ENCODE results near the gene USP1. TPM values are rescaled to one million over a fixed set of nuclear protein-coding genes. Genes with fewer than 3 reads are reported as not detected.
A peak's percentile ranks its signal among the peaks of the same experiment; 100 is the strongest.

Gene USP1, protein sequence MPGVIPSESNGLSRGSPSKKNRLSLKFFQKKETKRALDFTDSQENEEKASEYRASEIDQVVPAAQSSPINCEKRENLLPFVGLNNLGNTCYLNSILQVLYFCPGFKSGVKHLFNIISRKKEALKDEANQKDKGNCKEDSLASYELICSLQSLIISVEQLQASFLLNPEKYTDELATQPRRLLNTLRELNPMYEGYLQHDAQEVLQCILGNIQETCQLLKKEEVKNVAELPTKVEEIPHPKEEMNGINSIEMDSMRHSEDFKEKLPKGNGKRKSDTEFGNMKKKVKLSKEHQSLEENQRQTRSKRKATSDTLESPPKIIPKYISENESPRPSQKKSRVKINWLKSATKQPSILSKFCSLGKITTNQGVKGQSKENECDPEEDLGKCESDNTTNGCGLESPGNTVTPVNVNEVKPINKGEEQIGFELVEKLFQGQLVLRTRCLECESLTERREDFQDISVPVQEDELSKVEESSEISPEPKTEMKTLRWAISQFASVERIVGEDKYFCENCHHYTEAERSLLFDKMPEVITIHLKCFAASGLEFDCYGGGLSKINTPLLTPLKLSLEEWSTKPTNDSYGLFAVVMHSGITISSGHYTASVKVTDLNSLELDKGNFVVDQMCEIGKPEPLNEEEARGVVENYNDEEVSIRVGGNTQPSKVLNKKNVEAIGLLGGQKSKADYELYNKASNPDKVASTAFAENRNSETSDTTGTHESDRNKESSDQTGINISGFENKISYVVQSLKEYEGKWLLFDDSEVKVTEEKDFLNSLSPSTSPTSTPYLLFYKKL
- 10 to 100 TPM; 45.4 to 77.2 (median 60.2) TPM for polyA plus RNA-seq (ENCODE audit: insufficient read depth in 1 of 5, insufficient read length in 5 of 5, low replicate concordance in 1 of 5)
- long read RNA-seq, donor 1, transcript USP1-201 (9 exons, 3,996 nt) = major isoform, 7 of 51 reads
- long read RNA-seq, donor 1, partial matches to known transcripts = 42 of 51 reads
- long read RNA-seq, donor 1, other reads (novel, unspliced or antisense) = 0 of 51 reads
- long read RNA-seq, donor 2, partial matches to known transcripts = 13 of 15 reads
- long read RNA-seq, donor 2, other reads (novel, unspliced or antisense) = 0 of 15 reads
- long read RNA-seq, donor 3, partial matches to known transcripts = 30 of 33 reads
- long read RNA-seq, donor 3, other reads (novel, unspliced or antisense) = 0 of 33 reads
- long read RNA-seq, donor 4, partial matches to known transcripts = 11 of 15 reads
- long read RNA-seq, donor 4, other reads (novel, unspliced or antisense) = 0 of 15 reads
- long read RNA-seq, donor 5, transcript USP1-201 (9 exons, 3,996 nt) = major isoform, 7 of 145 reads
- long read RNA-seq, donor 5, partial matches to known transcripts = 116 of 145 reads
- long read RNA-seq, donor 5, other reads (novel, unspliced or antisense) = 21 of 145 reads
- long read RNA-seq, donor 6, transcript USP1-201 (9 exons, 3,996 nt) = major isoform, 5 of 21 reads
- long read RNA-seq, donor 6, partial matches to known transcripts = 16 of 21 reads
- long read RNA-seq, donor 6, other reads (novel, unspliced or antisense) = 0 of 21 reads
- long read RNA-seq, donor 7, partial matches to known transcripts = 18 of 23 reads
- long read RNA-seq, donor 7, other reads (novel, unspliced or antisense) = 0 of 23 reads
- long read RNA-seq, donor 8, partial matches to known transcripts = 0 of 2 reads
- long read RNA-seq, donor 8, other reads (novel, unspliced or antisense) = 0 of 2 reads

DNA sequence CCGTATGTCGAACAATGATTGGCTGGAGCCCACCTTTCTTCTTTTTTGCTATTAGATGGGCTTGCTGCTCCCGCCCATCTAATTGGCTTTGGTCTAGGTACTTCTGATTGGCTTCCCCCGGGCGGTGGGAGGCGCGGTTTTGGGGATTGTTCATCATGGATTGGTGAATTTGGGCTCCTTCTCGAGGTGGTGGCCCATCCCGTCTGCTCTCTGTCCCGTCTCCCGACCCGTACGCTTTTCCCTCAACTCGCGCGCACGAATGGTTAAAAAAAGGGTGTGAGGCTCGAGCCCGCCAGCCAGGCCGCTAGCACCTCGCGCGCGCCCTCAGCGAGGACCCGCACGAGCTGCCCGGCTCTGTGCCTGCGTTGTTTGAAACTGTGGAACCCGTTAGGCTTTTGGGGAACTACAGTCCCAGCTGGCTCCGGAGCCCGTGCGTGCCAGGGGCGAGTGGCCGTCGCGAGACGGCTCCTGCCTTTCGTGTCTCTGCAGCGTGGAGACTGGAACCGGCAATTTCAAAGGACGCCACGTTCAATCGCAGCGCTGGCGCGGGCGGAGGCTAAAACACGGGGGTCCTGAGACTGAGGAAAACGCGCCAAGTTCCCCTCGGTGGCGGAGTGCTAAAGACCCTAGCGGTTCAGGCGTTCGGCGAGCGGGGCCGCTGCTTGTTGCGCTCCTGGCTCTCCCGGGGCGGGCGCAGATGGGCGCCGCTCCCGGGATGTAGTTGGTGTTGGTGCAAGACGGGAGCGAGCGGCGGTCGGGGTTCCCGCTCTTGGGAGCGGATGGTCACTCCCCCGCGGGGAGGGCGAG lies at the start of gene USP1:
TSS of gene USP1 (plus strand) at position 584 of the 807 bp plus-strand sequence. CDS start 2,819 bp downstream, outside the sequence.
- DNase-seq = peak in 1 of 2 donors; percentile 99

DNA sequence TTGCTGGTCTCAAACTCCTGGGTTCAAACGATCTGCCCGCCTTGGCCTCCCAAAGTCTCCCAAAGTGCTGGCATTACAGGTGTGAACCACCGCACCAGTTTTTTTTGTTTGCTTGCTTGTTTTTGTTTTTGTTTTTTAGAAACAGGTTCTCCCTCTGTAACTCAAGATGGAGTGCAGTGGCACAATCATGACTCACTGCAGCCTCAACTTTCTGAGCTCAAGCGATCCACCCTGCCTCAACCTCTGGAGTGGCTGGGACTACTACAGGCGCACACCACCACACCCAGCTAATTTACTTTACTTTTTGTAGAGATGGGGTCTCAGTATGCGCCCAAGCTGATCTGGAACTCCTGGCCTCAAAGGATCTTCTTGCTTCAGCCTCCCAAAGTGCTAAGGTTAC lies 47.3 kb upstream of the USP1 start:
- no peak for DNase-seq

DNA sequence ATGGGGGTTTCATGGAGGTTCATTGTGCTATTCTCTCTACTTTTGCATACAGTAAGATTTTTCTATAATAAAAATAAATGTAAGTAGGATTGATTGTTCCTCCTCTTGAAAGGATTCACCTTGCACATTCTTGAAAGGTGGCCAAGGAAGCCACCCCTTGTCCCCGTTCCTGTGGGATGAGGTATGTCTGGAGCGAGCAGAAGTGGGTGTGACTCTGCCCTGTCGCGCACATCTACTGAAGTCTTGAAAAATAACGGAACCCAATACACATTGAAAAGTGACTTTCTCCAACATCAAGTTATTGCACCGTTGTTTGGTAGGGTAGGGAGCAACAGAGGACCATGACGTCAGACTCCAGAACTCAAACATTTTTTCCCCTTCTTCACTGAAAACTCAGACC lies 46.8 kb upstream of the USP1 start:
- no peak for DNase-seq

DNA sequence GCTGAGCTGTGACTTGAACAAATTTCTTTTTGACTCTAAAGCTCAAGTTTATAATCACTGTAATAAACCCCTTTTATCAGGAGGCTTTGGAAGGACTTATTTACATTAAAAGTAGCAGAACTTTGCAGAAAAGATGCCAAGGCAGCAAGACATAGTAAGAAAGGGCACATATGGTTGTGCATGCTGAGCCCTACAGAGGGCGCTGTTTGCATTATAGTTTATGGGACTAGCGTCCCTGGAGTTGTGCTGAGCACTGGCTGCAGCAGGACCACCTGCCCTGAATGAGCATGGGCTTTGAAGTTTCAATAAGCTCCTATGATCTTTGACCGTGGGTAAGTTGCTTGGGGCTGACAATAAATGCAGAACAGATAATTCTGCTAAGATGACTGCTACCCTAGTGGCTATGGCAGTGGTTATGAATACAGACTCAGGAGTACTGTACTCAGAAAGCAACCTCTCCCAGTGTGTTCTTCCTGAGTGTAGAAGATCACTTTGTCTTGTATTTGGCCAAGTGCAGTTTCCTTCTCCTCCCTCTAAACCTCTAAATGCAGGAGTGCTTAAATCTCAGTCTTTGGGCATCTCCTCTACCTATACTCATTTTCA lies 45.4 kb upstream of the USP1 start:
- no peak for DNase-seq

DNA sequence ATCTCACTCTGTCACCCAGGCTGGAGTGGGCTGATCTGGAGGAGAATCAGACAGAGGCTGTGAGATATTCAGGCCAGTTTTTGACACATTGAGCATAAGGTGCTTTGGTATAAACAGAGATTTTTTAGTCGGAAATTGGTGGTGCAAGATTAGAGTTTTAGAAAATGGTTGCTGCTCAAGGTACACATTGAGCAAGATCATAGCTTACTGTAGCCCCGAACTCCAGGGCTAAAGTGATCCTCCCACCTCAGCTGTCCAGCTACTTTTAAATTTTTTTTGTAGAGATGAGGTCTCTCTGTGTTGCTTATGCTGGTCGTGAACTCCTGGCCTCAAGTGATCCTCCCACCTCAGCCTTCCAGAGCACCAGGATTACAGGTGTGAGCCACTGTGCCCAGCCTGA lies 43.9 kb upstream of the USP1 start:
- no peak for DNase-seq

DNA sequence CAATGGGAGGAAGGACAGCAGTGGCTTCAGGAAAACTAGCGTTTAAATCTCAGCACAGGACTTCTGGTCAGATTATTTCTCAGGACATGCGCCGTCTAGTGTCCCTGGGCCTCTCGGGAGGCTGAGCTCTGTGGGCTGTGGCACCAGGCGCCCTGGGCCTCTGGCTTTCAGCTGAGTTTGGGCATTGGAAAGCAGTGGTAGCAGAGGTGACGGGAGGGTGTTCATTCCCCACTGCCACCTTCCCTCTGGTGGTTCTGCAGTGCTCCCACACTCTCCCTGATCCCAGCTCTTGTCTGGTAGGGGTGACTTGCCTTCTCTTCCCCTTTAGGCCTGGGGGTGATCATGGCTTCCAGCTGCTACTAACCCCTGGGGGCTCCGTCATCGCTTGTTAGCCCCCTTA lies 42.2 kb upstream of the USP1 start:
- DNase-seq = no peak

DNA sequence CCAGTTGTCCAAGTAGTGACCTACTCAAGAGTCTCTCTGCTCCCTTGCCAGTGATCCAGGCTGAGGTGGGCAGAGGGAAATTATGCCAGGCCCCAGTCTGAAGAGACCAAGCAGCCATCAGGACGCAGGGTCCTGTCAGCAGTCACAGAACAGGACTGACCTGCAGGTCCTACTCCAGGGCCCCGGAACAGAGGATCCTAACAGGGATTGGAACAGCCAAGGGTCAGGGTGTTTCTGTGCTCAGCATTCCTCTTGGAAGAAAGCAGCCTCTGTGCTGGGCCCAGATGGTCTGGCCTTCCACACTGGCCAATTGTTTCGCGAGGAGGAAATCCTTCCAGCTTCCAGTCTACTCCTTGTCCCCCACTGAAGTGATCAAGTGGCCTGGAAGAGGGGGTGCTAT lies 41.6 kb upstream of the USP1 start:
- DNase-seq = no peak

DNA sequence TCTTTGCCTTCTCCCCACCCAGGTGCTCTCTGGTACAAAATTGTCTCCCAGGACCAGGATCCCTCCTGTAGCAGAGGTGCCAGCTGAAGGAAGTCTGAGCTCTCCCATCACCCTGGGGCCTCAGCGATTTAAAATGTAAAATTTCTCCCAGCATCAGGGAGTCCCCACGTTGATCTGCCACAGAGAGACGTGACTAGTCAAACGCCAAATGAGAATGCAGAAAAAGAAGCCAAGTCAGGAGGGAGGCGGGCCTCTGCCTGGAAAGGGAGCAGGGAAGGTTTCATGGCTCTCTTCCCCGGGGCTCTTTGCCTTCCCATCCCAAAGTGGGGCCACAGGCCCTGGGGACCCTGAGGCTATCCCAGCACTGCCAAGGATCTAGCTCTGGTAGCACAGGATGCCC lies 40.0 kb upstream of the USP1 start:
- DNase-seq = no peak

DNA sequence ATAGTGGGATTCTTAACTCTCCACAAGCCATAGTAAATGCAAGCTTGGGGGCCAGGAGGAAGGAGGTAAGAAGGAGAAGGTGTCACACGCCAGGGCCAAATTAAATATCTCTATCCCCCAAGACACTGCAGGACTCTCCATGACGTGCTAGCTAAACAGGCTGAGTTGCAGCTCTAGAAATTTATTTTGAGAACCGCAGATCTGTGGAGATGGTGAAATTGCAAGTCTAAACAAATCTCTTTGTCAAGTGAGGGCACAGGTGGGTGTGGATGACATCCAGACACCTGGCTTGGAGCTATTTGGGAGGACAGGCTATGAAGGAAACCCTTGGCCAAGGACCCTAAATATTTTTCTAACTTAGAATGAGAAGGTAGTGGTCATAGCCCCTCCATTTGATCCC lies 39.5 kb upstream of the USP1 start:
- no peak for DNase-seq

DNA sequence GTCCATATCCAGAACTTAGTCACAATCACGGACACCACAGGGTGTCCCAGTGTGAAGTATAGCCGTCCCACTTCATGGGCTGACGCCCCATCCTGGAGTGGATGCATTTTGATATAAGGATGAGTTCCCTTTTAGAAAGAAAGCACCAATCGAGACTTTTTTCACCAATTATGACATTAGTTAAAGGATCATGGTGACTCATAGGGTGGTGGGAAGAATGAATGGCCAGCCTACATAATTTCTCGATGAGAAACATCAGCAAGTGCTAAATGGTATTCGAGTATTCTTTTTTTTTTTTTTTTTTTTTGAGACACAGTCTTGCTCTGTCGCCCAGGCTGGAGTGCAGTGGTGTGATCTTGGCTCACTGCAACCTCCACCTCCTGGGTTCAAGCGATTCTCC lies 38.5 kb upstream of the USP1 start:
- no peak for DNase-seq

DNA sequence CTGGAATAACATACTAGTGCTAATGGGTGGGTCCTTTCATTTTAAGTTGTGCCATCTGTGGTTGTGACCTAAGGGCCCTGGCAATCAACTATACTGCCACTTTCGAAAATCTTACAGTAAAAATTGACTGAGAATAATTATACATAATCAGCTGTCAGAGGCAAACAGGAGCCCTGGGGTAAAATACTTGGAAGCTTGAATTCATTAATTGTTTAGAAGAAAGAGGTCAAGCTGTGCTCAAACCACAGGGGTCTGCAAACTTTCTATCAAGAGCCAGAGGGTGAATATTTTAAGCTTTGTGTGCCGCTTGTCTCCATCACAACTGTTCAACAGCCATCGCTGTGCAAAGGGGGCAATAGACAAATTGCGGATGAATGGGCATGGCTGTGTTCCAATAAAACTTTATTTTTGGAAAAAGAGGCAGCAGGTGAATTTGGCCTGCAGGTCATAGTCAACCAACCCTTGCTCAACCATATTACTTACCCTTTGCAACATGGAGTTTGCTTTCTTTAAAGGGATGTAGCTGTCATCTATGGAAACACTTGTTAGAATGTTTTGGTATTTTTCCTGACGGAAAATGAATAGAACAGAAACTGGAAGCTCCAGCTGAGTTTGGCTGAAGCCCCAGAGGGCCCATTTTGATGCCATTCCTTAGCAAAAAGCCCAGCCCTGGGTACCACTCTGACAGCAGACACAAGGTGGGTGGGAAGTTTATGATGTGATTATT lies 35.7 kb upstream of the USP1 start:
- DNase-seq = no peak

DNA sequence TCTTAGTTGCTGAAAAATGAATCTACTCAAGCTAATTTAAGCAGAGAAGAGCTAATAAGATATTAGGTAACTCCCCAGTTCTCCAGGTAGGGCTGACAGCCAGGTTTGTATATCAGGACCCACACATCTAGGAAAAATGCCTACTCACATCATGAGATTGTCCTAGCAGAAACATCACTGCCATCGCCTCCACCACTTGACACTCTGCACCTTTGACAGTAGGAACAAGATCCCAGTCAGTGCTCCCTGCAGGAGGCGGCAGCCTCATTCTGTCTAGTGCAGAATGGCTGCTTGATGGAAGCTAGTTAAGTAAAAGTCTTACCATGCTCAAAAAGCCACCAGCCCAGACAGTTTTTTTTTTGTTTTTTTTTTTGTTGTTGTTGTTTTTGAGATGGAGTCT lies 31.6 kb upstream of the USP1 start:
- no peak for DNase-seq

DNA sequence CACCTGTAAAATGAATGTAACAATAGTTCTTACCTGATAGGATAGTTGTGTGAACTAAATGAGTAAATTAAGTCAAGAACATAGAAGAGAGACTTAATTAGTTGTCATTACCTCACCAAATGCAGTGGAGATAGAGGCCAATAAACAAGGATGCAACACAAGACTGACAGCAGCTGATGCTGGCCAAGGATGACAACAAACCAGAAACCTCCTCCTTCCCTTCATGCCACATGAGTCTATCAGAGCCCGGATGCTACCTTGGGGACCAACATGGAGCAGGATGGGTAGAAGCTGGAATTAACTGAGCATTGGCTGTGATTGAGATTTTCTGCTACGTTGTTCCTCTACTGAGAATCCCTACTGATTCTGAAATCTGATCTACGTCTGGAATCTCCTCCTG lies 30.3 kb upstream of the USP1 start:
- no peak for DNase-seq

DNA sequence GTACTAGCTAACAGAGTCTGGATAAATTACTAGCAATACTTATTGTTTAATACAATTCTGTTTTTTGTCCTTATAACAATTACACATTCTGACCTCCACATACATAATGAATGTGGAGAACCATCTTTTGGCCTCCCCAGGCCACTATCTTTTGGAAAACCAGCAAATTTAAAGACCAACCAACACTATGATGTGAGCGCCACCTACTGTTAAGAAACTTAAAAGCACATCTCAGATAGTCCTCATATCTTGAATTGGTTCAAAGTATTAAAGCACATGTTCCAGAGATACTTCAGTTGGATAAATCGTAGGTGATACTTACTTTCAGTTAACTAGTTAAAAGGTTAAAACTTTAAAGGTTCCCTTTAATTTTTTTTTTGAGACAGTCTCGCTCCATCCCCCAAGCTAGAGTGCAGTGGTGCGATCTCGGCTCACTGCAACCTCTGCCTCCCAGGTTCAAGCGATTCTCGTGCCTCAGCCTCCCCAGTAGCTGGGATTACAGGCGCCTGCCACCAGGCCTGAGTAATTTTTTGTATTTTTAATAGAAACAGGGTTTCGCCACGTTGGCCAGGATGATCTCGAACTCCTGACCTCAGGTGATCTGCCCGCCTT lies 29.3 kb upstream of the USP1 start:
- DNase-seq = peak; percentile 38 to 54

DNA sequence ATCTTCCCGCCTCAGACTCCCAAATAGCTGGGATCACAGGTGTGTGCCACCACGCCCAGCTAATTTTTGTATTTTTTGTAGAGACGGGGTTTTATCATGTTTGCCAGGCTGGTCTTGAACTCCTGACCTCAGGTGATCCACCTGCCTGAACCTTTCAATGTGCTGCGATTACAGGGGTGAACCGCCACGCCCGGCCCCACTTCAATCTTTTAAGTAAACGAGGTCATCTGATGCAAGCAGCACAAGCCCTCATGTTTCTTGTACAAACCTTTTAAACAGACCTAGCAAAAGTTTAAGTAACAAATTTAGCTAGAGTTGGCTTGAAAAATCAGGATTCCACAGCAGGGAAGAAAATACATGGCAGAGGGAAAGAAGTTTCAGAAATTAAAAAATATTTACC lies 21.2 kb upstream of the USP1 start:
- DNase-seq = no peak

DNA sequence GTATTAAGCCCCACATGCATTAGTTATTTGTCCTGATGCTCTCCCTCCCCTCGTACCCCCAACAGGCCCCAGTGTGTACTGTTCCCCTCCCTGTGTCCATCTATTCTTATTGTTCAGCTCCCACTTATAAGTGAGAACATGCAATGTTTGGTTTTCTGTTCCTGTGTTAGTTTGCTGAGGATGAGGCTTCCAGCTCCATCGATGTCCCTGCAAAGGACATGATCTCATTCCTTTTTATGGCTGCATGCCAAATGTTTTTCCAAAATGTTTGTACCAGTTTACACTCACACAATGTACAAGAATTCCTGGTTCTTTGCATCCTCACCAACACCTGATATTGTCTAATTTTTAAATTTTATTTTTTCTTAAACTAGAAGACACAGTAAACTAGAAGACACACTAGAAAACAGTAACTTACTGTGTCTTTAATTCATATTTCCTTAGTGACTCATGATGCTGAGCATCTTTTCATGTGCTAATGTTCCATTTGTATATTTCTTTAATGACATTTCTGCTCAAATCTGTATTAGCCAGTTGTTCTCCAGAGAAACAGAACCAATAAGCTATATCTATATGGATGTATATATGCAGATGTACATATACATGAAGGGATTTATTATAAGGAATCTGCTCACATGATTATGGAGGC lies 19.4 kb upstream of the USP1 start:
- DNase-seq = no peak

DNA sequence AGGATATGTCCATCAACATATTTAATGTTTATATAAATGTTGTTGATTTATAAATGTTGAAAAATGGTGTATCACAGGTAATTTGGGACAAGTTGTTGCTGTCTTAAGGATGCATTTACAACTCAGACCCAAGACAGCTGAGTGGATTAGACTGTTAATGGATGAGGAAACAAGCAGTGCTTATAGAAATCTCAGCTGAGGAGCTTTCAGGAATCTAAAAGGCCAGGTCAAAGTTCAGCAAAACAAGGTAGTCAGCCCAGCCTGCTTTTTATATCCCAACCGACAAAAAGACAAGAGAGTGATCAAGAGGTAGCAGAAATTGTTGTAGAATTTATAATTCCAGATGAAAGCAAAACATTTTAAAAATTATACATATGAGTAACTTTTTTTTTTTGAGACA lies 16.6 kb upstream of the USP1 start:
- no peak for DNase-seq

DNA sequence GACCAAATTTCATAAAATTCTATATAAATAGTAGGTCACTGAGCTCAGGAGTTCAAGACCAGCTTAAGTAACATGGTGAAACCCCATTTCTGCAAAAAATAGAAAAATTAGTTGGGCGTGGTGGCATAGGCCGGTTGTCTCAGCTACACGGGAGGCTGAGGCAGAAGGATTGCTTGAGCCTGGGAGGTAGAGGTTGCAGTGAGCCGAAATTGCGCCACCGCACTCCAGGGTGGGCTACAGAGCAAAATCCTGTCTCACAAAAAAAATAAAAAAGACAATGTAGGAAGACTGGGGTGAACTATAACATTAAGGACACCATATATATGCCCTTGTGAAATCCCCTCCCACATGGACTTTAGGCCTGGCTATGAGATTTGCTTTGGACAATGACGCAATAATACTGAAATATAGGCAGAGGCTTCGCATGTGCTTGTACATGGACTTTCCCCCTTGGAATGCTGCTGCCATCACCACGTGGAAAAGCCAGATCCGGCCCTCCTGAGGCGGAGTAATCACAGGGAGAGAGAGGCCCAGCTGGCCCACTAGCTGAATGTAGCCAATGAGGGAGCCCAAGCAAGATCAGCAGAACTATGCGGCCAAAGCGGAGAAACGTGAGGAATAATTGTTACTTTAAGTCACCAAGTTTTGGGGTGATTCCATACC lies 13.1 kb upstream of the USP1 start:
- no peak for DNase-seq

Data from right lung (tissue), 10 donors.